Adrenal gland (tissue), 5 donors: ENCODE data around the gene TIMMDC1.

ENCODE experiments used
- CTCF ChIP-seq, 6 experiments: fragments of 450-650 bp in 4 of 6; fragments of 200-600 bp in 2 of 6; sonication (generic) in 1 of 6; IDR thresholded peaks; 1 replicate in 5 of 6; 2 replicates in 1 of 6; pipeline versions ENCODE4 v1.5.1 to v1.8.0; 2016 to 2021; ENCODE audit warnings: antibody characterized with exemption in 6 of 6, mild to moderate bottlenecking in 2 of 6, moderate library complexity in 1 of 6
- POLR2A ChIP-seq, 2 donors: fragments of 450-650 bp; IDR thresholded peaks; one replicate each; pipeline ENCODE4 v1.6.1; 2017; ENCODE audit warnings: antibody characterized with exemption in 2 of 2, mild to moderate bottlenecking in 2 of 2, moderate library complexity in 1 of 2
- donor health status: DM: no; HTN: no; CAD: no.

GRCh38 chr3:119542168-119542767 is 43.9 kb downstream of the TIMMDC1 start:
- no peak for TF ChIP-seq CTCF (IDR thresholded peaks at IDR 0.05)
- no peak for TF ChIP-seq POLR2A (IDR thresholded peaks at IDR 0.05)
